Ureter (tissue), 1 donor: ENCODE results near the gene FAU. TPM values are rescaled to one million over a fixed set of nuclear protein-coding genes. Genes with fewer than 3 reads are reported as not detected.

Experiments
- DNase-seq: peaks from one replicate; pipeline ENCODE4 v3.0.0-alpha.2; 2020; ENCODE audit warnings: low spot score
- total RNA-seq: library from RNA; stranded (reverse); gene quantifications from one replicate; pipeline ENCODE4 v1.2.4, GENCODE V29; 2023
- donor health status: DM: yes; HTN: yes; CAD: no.

FAU gene
- total RNA-seq, 1 donor from 2014 or later, result 999 TPM

DNA sequence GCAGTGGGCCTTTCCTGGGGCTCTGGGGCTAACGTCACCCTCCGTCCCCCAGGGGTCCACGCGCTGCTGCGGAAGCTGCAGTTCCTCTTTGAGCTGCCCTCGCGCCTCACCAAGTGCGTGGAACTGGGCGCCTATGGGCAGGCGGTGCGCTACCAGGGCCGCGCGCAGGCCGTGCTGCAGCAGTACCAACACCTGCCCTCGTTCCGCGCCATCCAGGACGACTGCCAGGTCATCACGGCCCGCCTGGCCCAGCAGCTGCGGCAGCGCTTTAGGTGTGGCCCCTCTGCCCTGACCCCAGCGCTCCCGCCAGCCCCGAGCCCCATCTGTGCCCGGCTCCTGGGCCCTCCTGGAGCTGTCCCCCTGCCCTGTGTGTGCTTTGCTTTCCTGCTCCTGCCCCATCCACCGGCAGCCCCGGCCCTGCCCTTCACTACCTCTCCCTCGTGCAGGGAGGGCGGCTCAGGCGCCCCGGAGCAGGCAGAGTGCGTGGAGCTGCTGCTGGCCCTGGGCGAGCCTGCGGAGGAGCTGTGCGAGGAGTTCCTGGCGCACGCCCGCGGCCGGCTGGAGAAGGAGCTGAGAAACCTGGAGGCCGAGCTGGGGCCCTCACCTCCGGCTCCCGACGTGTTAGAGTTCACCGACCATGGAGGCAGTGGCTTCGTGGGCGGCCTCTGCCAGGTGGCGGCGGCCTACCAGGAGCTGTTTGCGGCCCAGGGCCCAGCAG is 14.0 kb downstream of the FAU start:
- no peak for DNase-seq

DNA sequence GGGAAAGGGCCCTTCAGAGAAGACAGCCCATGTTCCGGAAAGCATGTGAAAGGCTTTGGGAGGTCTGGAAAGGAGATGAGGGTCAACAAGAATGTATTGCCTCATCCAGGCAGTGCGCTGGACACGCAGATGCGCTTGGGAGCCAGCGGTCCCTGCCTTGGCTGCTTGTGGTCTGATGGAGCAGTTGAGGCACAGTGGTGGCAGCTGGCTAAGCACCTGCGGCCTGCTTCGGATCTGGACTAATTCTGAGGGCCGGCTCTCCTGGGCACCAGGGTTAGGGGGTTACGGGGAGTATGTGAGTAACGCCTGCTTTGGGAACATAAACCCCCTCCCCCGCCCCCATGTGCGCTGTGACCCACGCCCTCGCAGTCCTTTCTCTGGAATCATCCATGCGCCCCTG is 14.9 kb downstream of the FAU start:
- DNase-seq, result no peak

DNA sequence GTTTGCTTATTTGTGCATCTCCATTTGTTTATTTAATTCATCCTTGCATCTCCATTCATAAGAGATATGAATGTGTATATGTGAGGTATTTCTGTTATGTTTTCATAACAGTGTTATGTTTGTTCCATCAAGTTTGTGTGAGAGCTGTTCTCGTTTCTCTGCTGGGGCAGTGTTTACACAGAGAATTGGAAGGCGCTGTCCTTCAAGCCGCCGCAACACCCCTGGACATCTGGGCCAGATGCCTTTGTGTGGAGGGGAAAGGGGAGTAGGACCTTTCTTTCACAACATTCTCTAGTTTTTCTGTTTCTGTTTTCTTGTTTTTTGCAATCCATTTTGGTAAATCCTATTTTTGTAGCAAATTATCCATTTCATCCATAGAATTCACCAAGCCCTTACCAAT is 17.3 kb downstream of the FAU start:
- DNase-seq, result no peak

DNA sequence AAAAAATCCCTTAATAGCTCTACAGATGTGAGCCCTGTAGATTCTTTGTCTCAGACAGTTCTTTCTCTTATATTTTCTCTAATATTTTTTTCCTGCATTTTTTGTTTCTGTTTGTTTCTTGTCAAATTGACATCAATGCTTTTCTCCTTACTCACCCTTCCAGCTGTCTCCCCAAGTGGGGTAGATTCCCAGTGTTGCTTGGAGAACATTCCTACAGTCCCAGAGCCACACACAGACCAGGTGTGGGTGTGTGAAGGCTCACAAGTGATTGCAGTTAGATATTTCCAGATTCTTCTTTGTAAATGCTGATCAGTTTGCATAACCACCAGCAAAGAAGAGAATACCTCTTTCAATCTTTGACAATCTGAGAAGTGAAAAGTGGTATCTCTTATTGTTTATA is 18.5 kb downstream of the FAU start:
- DNase-seq, result no peak

DNA sequence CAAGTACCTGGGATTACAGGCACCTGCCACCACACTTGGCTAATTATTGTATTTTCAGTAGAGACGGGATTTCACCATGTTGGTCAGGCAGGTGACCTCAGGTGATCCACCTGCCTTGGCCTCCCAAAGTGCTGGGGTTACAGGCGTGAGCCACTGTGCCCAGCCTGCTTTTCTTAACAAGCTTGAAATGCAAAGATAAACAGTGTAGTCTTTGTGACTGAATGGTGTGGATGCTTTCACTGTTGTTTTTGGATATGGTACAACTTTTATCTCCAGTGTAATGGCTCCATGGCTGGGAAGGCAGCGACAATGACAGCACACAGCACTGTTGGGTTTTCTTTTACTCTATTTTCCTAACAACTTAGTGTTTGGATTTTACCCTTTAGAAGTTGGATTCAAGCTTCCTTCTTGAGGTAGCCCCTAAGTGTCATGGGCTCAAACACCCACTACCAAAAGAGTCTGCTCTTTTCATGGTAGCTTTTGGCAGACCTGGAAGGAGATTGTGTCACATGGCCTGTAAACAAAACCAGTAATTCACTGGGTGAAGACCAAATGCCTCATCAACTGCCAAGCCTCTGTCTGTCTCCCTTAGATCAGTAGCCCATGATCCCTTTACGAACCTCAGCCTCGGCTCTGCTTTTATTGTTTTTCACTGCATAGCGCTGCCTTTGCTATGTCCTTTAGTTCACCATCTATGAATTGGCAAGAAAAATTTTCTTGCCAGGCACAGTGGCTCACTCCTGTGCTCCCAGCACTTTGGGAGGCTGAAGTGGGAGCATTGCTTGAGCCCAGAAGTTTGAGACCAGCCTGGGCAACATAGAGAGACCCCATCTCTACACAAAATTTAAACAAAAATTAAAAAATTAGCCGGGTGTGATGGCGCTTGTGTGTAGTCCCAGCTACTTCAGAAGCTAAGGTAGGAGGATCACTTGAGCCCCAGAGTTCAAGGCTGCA is 19.5 kb downstream of the FAU start:
- DNase-seq, result no peak

DNA sequence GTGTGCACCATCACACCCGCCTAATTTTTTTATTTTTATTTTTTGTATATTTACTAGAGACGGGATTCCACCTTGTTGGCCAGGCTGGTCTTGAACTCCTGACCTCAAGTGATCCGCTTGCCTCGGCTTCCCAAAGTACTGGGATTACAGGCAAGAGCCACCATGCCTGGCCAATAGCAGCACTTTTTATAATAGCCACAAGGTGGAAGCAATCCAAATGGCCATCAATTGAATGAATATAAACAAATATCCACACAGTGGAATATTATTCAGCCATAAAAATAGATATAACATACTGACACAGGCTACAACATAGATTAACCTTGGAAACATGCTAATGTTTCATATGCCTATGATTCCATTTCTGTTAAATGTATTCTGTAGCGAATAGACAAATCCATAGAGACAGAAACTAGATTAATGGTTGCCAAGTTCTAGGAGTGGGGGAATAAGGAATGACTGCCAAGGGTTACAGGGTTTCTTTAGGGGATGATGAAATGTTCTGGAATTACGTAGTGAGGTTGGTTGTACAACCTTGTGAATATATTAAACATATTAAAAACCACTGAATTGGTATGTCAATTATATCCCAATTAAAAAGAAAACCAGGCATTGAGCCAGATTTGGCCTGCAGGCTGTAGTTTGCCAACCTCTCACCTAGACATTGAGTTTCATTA is 21.1 kb downstream of the FAU start:
- DNase-seq, result no peak

DNA sequence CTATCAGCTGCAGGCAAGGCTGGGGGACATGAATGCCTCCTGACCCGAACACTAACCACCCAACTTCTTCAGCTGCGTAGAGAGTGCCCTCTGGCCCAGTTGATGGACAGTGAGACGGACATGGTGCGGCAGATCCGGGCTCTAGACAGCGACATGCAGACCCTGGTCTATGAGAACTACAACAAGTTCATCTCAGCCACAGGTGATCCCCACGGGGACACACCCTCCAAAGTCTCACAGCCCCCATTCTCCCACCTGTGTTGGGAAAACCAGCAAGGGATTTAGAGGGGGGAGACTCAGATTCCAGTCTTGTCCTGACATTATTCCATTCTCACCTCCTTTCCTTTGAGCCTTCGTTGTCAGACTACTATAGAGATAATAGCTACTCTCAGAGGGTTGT is 25.0 kb downstream of the FAU start:
- no peak for DNase-seq

DNA sequence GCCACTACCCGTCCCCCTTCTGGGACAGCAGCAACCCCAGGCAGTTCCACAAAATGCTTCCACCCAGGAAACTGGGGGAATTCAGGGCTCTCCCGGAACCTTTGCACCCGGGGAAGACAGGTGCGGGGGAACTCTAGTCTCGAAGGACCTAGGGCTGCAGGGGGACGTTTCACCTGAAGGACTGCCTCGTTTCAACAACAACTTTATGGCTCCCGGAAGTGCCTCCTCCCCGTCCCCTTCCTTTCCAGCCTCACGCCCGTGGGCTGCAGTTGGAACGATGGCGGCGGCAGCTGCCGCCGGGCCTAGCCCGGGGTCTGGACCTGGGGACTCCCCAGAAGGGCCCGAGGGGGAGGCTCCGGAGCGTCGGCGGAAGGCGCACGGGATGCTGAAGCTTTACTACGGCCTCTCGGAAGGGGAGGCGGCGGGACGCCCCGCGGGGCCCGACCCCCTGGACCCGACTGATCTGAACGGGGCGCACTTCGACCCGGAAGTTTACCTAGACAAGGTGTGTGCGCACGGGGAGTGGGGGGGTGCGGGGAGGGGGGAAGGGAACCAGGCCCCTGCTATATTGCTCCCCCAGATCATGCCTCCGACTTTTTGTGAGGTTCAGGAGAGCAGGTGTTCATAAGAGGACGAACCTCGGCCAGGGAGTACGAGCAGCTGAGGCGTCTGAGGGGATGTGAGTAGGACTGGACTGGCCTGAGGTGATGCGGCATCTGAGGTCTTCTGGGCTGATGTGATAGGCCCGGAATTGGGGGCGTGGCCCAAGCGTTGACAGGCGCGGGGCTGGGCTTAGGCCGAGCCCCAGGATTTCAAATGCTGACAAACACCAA is 25.7 kb downstream of the FAU start, which contains the start of gene VPS51:
Gene VPS51, plus strand, starts transcription at position 241 of the 833 bp plus-strand sequence. Its CDS starts 37 bp downstream, at position 278.
- DNase-seq, result peak; percentile 91

DNA sequence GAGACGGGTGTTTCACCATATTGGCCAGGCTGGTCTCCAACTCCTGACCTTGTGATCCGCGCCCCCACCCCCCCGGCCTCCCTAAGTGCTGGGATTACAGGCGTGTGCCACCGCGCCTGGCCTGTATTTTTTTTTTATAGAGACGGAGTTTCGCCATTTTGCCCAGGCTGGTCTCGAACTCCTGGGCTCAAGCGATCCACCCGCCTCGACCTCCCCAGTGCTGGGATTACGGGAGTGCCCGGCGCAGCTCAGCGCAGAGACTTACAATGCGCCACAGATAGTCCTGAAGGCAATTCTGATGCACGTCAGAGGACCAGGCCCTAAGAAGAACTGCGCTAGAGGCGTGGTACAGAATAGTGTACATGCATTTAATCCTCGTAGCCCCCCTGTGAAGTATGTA is 26.5 kb downstream of the FAU start:
- DNase-seq, result no peak

DNA sequence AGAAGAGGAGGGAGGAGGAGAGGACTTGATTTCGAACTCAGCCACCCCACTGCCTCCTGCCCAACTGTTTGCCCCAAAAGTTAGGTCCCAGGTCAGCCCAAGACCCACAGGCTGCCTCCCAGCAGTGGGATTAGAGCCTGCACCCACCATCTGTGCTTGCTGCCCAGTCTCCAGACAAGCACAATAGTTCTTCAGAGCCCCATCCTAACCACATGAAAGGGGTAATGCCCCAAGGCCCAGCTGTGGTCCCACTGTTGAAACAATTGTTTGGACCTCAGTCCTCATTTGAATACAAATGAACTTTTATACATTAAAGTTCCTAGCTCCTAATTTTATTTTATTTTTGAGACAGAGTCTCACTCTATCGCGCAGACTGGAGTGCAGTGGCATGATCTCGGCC is 31.3 kb downstream of the FAU start:
- no peak for DNase-seq

DNA sequence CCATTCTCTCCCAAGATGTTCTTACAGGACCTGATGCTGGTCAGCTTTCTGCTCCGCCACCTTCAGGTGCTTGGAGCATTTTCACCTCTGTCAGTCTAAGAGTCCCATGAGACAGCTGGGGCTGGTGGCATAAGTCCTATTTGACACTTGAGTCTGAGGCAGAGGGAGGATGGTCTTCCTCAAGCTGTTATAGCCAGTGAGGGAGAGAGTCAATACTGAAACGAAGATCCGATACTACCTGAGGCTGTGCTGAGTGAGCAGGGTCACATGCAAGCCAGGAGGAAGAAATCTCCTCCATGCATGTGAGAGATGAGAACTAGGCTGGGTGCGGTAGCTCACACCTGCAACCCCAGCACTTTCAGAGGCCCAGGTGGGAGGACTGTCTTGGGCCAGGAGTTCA is 32.3 kb downstream of the FAU start:
- no peak for DNase-seq

DNA sequence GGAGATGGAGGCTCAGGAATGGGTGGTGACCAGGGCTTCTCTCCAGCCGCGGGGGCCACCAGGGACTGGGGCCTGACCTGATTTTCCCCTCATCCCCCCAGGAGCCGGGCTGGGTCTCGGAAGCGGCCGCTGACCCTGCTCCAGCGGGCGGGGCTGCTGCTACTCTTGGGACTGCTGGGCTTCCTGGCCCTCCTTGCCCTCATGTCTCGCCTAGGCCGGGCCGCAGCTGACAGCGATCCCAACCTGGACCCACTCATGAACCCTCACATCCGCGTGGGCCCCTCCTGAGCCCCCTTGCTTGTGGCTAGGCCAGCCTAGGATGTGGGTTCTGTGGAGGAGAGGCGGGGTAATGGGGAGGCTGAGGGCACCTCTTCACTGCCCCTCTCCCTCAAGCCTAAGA is 34.1 kb downstream of the FAU start:
- DNase-seq, result no peak

DNA sequence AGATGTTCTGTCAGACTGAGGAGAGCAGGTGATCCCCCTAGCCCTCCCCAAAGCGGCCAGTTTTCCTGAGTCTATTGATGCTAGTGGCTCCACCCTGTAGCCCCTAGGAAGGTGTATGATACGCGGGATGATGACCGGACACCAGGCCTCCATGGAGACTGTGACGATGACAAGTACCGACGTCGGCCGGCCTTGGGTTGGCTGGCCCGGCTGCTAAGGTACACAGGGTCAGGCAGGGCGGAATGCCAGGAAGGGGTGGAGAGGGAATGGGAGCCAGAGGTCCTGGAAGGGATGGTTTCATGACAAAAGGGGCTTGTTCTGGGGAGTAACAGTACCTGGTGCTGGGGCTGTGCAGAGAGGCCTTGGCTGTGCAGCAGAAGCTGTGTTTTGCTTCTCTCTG is 34.7 kb downstream of the FAU start:
- DNase-seq, result no peak

DNA sequence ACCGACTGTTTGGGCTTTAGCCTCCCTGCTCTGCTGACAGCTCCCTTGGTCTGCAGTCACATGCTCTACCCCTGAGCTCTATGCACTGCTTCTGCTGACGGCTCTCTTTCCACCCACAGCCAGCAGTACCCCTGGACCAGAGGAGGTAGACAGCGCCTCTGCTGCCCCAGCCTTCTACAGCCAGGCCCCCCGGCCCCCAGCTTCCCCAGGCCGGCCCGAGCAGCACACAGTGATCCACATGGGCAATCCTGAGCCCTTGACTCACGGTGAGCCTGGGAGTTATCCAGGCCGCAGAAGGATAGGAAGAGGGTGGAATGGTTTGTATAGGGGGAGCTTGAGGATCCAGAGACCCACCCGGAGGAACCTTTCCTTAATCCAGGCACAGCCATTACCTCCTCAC is 35.1 kb downstream of the FAU start:
- DNase-seq, result no peak

DNA sequence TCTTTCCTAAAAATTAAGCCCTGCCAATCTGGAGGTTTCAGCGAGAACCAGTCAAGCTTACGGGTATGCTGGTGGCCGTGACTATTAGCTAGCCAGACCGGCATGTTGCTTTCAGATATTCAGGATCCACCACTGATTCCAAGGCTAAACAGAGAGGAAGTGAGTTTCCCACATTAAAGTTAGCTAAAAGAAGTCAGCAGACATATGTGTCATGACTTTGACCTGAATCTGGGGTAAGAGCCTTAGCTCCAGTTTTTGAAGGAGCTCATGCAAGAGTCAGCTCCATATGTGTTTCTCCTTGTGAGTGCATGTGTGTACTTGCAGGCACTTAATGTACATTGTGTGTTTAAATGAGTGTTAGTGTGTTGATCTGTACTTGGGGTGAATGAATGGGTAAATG is 36.5 kb downstream of the FAU start:
- no peak for DNase-seq

DNA sequence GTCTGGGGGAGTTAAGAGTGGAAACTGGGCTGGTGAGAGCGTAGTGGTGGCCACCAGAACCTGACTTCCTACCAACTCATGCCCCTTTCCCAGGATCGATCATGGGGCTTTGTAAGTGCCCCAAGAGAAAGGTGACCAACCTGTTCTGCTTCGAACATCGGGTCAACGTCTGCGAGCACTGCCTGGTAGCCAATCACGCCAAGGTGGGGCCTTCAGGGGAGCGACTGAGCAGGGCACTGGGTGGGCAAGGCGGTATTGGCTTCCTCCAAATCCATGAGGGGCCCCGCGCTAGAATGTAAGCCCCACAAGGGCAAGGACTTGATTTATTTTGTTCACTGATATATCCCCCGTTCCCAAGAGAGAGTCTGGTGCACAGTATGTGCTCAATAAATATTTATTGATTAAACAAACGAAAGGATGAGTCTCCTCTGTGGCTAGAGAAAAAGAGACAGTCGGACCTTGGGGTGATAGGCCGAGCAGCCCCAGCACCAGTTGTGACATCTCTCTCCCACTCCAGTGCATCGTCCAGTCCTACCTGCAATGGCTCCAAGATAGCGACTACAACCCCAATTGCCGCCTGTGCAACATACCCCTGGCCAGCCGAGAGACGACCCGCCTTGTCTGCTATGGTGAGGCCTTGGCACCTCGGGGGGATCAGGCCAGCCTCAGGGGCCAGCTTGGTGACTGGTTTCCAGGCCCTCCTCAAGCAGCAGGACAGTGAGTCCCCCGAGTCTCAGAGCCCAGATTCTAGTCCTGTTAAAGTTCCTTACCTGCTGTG is 37.1 kb downstream of the FAU start:
- no peak for DNase-seq

DNA sequence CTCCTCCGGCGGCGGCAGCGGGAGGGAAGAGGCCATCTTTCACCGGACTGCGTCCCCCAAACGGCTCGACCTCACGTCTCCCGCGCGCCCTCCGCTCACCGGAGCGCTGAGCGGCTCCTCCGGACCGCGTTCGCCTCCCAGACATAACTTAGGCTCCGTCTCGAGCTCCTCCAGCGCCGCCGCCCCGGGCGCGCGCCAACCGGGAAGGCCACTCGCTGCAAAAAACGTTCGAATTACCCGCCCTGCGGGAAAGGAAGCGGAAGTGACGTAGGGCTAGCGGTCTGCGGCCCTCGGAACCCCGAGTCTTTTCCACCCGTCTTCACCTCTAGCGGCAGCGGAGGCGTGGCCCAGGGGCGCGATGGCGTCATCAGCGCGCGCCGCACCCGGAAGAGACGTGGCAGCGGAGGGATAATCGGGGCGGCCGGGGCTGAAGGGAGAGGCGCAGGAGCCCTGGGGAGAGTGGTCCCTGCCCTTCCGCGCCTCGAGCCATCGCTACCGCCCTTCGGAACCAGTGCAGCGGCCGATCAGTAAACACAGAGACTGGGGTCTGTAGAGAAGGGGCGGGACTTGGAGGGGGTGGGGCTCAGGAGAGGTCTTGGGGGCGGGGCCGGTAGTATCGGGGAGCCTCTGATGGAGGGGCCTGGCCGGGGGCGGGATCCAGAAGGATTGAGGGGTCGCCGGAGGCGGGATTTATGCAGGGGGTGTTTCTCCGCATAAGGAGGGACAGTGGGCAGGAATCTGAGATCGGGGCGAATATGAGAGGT is 37.9 kb downstream of the FAU start, which contains the start of the genes CDCA5 and ZFPL1:
Gene CDCA5, minus strand, starts transcription at position 207 of the 764 bp plus-strand sequence. Its CDS starts 62 bp downstream, at position 145.
Gene ZFPL1, plus strand, starts transcription at position 389 of the 764 bp plus-strand sequence. CDS start 477 bp downstream, outside the sequence.
- DNase-seq, result peak; percentile 95

DNA sequence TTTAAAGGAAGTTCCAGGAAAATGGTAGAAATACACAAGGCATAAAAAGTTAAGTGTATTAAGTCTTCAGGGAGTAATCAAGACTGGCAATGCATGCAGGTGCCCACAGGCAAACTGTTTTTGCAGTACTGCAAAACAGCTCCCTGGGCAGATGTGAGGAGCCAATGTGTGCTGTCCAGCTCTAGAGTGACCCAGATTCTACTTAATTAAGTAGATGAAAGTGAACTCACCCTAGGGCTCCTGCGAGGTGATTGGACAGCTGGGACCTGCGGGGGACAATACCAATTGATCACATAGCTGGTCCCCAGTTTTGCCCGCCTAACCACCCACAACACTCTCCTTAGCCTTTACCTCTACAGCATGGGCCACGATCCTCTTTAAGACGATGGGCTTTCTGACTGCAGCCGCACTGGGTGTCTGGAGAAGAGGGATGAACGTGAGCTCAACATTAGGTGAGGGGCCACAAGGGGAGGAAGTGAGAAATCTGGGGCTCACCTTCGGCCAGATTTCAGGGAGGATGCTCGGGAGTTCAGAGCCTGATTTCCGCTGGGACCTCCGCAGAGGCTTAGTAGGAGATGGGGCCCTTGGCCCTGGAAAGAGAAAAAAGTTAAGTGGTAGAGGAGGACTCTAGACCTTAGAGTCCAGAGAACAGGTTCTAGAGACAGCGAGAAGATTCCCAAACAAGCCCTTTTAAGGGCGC is 38.6 kb downstream of the FAU start:
- no peak for DNase-seq

DNA sequence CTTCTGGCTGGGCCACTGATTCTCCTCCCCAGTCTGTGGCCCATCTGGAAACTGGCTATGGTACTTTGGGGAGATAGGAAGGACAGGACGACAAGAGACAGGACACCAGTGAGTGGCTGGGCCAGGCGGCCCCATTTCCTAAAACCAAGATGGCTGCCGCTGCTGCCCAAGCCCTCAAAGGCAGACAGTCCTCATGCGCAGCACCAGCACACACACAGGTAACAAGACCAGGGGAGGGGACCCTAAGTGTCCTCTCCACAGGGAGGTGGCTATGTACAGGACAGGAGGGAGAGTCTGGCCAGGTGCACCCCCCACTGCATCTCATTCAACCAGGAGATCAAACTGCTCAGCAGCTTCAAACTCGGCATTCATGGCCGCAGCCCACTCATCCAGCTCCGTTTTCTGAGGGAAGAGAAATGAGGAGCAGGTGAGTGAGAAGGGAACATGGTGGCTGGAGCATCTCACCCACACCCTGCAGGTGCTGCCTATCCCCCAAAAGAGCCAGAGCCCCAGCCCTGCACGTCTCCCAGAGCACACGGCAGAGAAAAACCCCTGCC is 43.1 kb downstream of the FAU start:
- DNase-seq, result no peak
